ENCODE data around the gene ACAA1. TPM values are rescaled to one million over a fixed set of nuclear protein-coding genes. Genes with fewer than 3 reads are reported as not detected.

The ACAA1 gene
- total RNA-seq, 1 experiment from 2014 or later, result 76.4 TPM

DNA sequence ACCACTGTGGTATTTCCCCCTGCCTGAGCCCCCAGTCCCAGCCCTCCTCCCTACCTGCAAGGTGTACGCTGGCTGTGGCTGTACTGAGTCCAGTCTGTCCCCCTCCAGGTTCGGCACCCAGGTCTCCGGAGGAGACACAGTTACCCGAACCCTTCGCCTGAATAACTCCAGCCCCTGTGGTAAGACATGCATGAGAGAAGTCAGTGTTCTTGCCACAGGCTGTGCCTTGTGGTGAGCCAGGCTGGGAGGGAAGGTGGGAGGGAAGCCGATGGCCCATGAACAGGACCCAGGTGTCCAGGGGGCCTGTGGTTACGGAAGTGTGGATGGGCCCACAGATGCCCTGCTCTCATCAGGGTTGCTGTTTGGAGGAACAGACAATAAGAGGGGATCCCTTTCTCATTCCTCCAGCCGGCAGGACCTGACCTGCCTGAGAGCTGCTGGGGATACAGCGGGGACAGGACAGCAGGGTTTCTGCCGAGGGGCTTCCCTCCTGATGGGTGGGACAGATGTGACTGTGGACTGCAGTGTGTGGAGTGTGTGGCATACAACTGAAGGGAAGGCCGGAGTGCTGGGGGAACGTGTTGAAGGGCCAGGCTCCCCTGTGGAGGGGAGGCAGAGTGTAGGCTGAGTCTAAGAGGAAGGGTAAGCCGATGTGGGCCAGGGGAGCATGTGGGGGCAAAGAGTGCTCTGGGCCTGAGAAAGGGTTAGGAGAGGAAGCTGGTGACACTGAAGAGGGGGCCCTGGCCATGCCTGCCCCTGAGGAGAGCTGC, 21.9 kb downstream of the ACAA1 start:
- Histone ChIP-seq H3K9me2 (replicated peaks; ENCODE audit: low read length) (no peaks in the 10 kb centered on the region), H3K36me3 (ENCODE audit: low read depth, low read length) (0 out of 2 replicates have a peak, but pooled peaks cover 3% of the 10 kb centered on the region), H3K4me1 (ENCODE audit: insufficient read depth, low read length) (peaks cover 6% of the 10 kb centered on the region; the same call in 1 of the 2 replicates), H3K4me2 (ENCODE audit: low read length) (no peak overlapping the region), H3K27me3 (ENCODE audit: low read length) (no peaks in the 10 kb centered on the region), H3K79me2 (ENCODE audit: low read length) (no peaks in the 10 kb centered on the region), H3K27ac (ENCODE audit: low read length) (no peak overlapping the region), H2AFZ (ENCODE audit: low read length) (no peak overlapping the region), H3F3A (ENCODE audit: low read length, unreplicated experiment) (no peaks in the 10 kb centered on the region), H3K9ac (ENCODE audit: low read length) (no peak overlapping the region), H3K4me3 (ENCODE audit: low read length) (no peak overlapping the region), H3K9me3 (ENCODE audit: low read length) (no peaks in the 10 kb centered on the region), H4K20me1 (ENCODE audit: low read length) (no peaks in the 10 kb centered on the region)
- DNase-seq (no peak), ATAC-seq (no peak)
- intact Hi-C loops (cut with micrococcal nuclease), result loop anchor here (5.0 kb wide), 1 partner anchor 232 kb away; the partner anchor contains the start of gene XYLB
- ChIA-PET POLR2A (ENCODE audit: unreplicated experiment) (no interaction called here), CTCF (no interaction called here)
- no TSS peak for BruUV-seq (replicated peaks)
- no peak for TF ChIP-seq EZH2phosphoT487 (IDR thresholded peaks at IDR 0.05; ENCODE audit: borderline replicate concordance, low read length)
- no peak for TF ChIP-seq EZH2 (IDR thresholded peaks at IDR 0.05; ENCODE audit: low read length, unreplicated experiment)
- TF ChIP-seq, protein P1, sequence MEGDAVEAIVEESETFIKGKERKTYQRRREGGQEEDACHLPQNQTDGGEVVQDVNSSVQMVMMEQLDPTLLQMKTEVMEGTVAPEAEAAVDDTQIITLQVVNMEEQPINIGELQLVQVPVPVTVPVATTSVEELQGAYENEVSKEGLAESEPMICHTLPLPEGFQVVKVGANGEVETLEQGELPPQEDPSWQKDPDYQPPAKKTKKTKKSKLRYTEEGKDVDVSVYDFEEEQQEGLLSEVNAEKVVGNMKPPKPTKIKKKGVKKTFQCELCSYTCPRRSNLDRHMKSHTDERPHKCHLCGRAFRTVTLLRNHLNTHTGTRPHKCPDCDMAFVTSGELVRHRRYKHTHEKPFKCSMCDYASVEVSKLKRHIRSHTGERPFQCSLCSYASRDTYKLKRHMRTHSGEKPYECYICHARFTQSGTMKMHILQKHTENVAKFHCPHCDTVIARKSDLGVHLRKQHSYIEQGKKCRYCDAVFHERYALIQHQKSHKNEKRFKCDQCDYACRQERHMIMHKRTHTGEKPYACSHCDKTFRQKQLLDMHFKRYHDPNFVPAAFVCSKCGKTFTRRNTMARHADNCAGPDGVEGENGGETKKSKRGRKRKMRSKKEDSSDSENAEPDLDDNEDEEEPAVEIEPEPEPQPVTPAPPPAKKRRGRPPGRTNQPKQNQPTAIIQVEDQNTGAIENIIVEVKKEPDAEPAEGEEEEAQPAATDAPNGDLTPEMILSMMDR (conservative IDR thresholded peaks at IDR 0.05; ENCODE audit: low read depth, low read length), result no peak

DNA sequence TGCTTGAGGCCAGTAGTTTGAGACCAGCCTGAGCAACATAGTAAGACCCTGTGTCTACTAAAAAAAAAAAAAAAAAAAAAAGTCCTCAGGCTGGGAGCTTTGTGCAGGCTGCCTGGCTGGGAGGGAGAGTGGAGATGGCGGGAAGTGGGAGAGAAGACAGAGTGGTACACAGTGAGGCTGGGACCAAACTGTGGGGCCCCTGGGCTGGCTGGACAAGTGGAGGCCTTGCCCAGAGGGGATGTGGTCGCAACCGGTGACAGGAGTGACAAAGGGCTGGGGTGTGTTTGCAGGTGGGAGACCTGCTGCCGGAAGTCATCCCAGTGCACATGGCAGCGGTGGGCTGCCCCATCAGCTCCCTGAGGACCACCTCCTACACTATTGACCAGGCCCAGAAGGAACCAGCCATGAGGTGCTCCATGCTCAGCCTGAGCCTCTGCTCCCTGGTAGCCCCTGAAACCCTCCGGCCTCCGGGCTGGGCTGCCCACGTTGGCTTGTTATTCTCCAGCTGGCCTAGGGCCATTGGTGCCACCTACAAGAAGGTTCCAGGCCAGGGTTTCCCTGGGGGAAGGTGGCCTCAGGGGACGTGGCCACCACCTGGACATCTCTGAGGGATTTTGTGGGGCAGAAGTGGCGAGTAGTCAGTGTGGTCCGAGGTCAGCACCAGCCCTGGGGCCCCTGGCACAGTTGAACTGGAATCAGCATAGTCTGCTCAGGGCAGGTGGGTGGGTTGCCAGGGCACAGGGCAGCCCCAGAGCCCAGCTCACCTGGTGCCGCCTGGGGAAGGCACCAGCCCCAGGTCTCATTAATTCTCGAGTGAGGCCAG, 22.7 kb downstream of the ACAA1 start:
- TF ChIP-seq EZH2phosphoT487 (IDR thresholded peaks at IDR 0.05; ENCODE audit: borderline replicate concordance, low read length), result no peak
- TF ChIP-seq EZH2 (IDR thresholded peaks at IDR 0.05; ENCODE audit: low read length, unreplicated experiment), result no peak
- TF ChIP-seq, protein P1 (conservative IDR thresholded peaks at IDR 0.05; ENCODE audit: low read depth, low read length), result no peak
- H3K27ac ChIP-seq (ENCODE audit: low read length), result no peak overlapping the region
- no peak overlapping the region for H3K4me2 ChIP-seq (ENCODE audit: low read length)
- no peak overlapping the region for H3K4me3 ChIP-seq (ENCODE audit: low read length)
- H4K20me1 ChIP-seq (ENCODE audit: low read length), result no peaks in the 10 kb centered on the region
- no peaks in the 10 kb centered on the region for H3K9me3 ChIP-seq (ENCODE audit: low read length)
- no peak overlapping the region for H2AFZ ChIP-seq (ENCODE audit: low read length)
- no peaks in the 10 kb centered on the region for H3F3A ChIP-seq (ENCODE audit: low read length, unreplicated experiment)
- no peaks in the 10 kb centered on the region for H3K27me3 ChIP-seq (ENCODE audit: low read length)
- ChIA-PET POLR2A (ENCODE audit: unreplicated experiment) (no interaction called here), CTCF (no interaction called here)
- no peak for DNase-seq
- no peak for ATAC-seq
- no peaks in the 10 kb centered on the region for H3K79me2 ChIP-seq (ENCODE audit: low read length)
- no TSS peak for BruUV-seq (replicated peaks)
- intact Hi-C loops (cut with micrococcal nuclease), result no loop called here
- H3K9me2 ChIP-seq (replicated peaks; ENCODE audit: low read length), result no peaks in the 10 kb centered on the region
- H3K36me3 ChIP-seq (ENCODE audit: low read depth, low read length), result no peaks in the 10 kb centered on the region
- H3K9ac ChIP-seq (ENCODE audit: low read length), result no peak overlapping the region
- H3K4me1 ChIP-seq (ENCODE audit: insufficient read depth, low read length), result peaks cover 6% of the 10 kb centered on the region; the same call in 1 of the 2 replicates

Measured in PC-3 (cell line).